Adrenal gland (tissue), 5 donors: Measurements from ENCODE around the gene TMEM156.

Experiments used
- POLR2A ChIP-seq, 2 donors: fragments of 450-650 bp; IDR thresholded peaks; one replicate each; pipeline ENCODE4 v1.6.1; 2017; ENCODE audit warnings: antibody characterized with exemption in 2 of 2, mild to moderate bottlenecking in 2 of 2, moderate library complexity in 1 of 2
- TF ChIP-seq, protein P1 (sequence below), 6 experiments: fragments of 450-650 bp in 4 of 6; fragments of 200-600 bp in 2 of 6; sonication (generic) in 1 of 6; IDR thresholded peaks; 1 replicate in 5 of 6; 2 replicates in 1 of 6; pipeline versions ENCODE4 v1.5.1 to v1.8.0; 2016 to 2021; ENCODE audit warnings: antibody characterized with exemption in 6 of 6, mild to moderate bottlenecking in 2 of 6, moderate library complexity in 1 of 6
- donor health status: DM: no; HTN: no; CAD: no.

DNA sequence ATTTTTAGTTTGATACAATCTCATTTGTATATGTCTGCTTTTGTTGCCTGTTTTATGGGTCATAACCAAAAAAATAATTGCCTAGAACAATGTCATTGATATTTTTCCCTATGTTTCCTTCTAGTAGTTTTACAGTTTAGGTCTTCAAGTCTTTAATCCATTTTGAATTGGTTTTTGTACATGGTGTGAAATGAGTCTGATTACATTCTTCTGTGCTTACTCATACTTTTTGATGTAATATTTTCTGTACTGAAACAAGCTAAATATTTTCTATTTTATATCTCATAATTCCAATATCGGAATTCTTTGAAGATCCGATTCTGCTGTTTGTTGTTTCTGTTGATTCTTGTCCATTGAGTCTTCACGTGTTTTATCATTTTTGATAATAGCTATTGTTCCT lies 10.6 kb downstream of the TMEM156 start:
- TF ChIP-seq, protein P1, sequence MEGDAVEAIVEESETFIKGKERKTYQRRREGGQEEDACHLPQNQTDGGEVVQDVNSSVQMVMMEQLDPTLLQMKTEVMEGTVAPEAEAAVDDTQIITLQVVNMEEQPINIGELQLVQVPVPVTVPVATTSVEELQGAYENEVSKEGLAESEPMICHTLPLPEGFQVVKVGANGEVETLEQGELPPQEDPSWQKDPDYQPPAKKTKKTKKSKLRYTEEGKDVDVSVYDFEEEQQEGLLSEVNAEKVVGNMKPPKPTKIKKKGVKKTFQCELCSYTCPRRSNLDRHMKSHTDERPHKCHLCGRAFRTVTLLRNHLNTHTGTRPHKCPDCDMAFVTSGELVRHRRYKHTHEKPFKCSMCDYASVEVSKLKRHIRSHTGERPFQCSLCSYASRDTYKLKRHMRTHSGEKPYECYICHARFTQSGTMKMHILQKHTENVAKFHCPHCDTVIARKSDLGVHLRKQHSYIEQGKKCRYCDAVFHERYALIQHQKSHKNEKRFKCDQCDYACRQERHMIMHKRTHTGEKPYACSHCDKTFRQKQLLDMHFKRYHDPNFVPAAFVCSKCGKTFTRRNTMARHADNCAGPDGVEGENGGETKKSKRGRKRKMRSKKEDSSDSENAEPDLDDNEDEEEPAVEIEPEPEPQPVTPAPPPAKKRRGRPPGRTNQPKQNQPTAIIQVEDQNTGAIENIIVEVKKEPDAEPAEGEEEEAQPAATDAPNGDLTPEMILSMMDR (IDR thresholded peaks at IDR 0.05), result no peak
- no peak for TF ChIP-seq POLR2A (IDR thresholded peaks at IDR 0.05)
